GM10266 (cell line): ENCODE data around the gene OSBPL8.

ENCODE experiments used
- DNase-seq: peaks from one replicate; pipeline ENCODE4 v3.0.0; 2012; ENCODE audit errors: extremely low spot score
- TF ChIP-seq, protein P1 (sequence below): IDR thresholded peaks from 2 replicates; pipeline ENCODE4 v1.5.1; 2012; ENCODE audit warnings: mild to moderate bottlenecking, low read depth; ENCODE audit not compliant: control insufficient read depth, insufficient read depth; ENCODE audit errors: missing control alignments

The OSBPL8 gene

DNA sequence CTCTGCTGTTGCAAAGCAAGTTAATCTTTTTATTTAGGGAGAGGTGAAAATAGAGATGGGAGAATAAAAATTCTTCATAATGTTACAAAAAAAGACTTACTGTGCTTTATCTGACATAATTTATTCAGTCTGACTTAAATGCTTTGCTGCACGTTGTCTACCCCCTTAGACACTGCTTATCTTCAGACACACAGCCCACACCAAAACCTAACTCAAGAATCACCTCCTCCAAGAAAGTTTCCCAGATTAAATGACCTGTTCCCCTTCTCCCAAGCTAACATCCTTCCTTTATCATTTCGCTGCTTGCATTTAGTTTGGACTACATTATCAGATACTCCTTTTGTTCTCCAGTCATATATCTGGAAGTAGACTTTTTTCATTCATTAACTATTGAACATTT is 3.8 kb downstream of the OSBPL8 start:
- TF ChIP-seq, protein P1, sequence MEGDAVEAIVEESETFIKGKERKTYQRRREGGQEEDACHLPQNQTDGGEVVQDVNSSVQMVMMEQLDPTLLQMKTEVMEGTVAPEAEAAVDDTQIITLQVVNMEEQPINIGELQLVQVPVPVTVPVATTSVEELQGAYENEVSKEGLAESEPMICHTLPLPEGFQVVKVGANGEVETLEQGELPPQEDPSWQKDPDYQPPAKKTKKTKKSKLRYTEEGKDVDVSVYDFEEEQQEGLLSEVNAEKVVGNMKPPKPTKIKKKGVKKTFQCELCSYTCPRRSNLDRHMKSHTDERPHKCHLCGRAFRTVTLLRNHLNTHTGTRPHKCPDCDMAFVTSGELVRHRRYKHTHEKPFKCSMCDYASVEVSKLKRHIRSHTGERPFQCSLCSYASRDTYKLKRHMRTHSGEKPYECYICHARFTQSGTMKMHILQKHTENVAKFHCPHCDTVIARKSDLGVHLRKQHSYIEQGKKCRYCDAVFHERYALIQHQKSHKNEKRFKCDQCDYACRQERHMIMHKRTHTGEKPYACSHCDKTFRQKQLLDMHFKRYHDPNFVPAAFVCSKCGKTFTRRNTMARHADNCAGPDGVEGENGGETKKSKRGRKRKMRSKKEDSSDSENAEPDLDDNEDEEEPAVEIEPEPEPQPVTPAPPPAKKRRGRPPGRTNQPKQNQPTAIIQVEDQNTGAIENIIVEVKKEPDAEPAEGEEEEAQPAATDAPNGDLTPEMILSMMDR, result no peak
- DNase-seq, result no peak

DNA sequence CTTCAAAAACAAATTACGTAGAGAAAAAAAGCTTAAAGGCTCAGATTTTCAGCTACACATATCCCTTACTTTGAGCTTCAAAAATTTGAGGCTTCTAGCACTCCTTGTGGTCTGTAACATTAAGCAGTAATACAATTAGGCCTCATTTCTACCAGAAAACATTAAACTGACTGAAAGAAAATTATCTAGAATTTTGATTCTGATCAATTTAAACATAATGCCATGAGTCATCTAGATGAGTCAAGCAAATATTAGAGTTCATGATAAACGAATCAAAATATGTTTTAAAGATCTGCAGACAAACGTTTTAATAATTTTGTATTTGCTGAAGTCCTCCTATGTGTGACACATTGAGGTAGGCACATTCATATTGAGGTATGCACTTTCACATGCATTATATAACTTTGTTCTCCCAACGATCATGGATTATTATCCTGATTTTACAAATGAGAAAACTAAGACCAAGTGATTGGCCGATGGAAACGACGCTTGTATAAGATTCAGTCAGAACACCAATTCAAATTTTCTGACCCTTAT is 4.3 kb downstream of the OSBPL8 start:
- TF ChIP-seq, protein P1, result no peak
- DNase-seq, result no peak

- TF ChIP-seq, protein P1, result no peak
- DNase-seq, result no peak
Measured at GRCh38 chr12:76554405-76555230, 5.0 kb downstream of the OSBPL8 start.

- TF ChIP-seq, protein P1, result no peak
- no peak for DNase-seq
Measured at GRCh38 chr12:76552343-76552938, 7.1 kb downstream of the OSBPL8 start.

GRCh38 chr12:76551482-76551888 is 8.1 kb downstream of the OSBPL8 start:
- TF ChIP-seq, protein P1, result no peak
- no peak for DNase-seq

DNA sequence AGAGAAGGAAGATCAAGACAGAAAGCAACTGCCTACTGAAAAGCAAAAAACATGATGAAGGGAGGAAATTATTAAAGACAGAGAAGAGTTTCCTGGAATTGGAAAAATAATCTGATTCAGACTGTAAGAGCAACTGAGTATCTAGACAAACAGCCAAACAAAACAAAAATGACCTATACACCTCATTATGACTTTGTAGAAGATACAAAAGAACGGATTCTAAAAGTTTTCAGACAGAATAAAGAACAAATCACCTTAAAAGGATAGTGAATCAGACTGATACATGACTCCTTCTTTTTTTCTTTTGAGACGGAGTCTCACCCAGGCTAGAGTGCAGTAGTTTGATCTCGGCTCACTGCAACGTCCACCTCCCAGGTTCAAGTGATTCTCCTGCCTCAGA is 10.4 kb downstream of the OSBPL8 start:
- TF ChIP-seq, protein P1, result no peak
- no peak for DNase-seq
